ENCODE results near the gene MOB2. TPM values are rescaled to one million over a fixed set of nuclear protein-coding genes. Genes with fewer than 3 reads are reported as not detected.

Gene MOB2
- total RNA-seq: 10 to 100 TPM; 11.4 to 31.3 TPM

GRCh38 chr11:1486054-1486825, at the start of gene MOB2:
Gene MOB2, minus strand, starts transcription at chr11:1486779. Its CDS starts 223 bp downstream, at chr11:1486556.
- H3K4me3 ChIP-seq: no peak within 1 kb of the TSS
- intact Hi-C loops (cut with DNase I): no loop called here
- H3K27me3 ChIP-seq: no peaks in the 10 kb centered on the region
- peaks cover 39% of the 10 kb centered on the region for H3K4me1 ChIP-seq
- no peaks in the 10 kb centered on the region for H3K36me3 ChIP-seq (replicated peaks in 1 of 2; ENCODE audit: insufficient read depth in 1 of 2, low read depth in 2 of 2)
- H3K9me3 ChIP-seq: no peaks in the 10 kb centered on the region
- peak within 1 kb of the TSS in 3 of 4 donors; percentile 46 to 72 (median 67) for H3K27ac ChIP-seq
- no peak for TF ChIP-seq POLR2A (IDR thresholded peaks at IDR 0.05)
- TF ChIP-seq, protein P1, sequence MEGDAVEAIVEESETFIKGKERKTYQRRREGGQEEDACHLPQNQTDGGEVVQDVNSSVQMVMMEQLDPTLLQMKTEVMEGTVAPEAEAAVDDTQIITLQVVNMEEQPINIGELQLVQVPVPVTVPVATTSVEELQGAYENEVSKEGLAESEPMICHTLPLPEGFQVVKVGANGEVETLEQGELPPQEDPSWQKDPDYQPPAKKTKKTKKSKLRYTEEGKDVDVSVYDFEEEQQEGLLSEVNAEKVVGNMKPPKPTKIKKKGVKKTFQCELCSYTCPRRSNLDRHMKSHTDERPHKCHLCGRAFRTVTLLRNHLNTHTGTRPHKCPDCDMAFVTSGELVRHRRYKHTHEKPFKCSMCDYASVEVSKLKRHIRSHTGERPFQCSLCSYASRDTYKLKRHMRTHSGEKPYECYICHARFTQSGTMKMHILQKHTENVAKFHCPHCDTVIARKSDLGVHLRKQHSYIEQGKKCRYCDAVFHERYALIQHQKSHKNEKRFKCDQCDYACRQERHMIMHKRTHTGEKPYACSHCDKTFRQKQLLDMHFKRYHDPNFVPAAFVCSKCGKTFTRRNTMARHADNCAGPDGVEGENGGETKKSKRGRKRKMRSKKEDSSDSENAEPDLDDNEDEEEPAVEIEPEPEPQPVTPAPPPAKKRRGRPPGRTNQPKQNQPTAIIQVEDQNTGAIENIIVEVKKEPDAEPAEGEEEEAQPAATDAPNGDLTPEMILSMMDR (IDR thresholded peaks at IDR 0.05): no peak
- WGBS, 2 donors: 54 to 75% methylated on average over 7 to 30 of the region's 31 CpGs
- peak; percentile 50 to 66 (median 62) for DNase-seq
- peak; percentile 72 for ATAC-seq

DNA sequence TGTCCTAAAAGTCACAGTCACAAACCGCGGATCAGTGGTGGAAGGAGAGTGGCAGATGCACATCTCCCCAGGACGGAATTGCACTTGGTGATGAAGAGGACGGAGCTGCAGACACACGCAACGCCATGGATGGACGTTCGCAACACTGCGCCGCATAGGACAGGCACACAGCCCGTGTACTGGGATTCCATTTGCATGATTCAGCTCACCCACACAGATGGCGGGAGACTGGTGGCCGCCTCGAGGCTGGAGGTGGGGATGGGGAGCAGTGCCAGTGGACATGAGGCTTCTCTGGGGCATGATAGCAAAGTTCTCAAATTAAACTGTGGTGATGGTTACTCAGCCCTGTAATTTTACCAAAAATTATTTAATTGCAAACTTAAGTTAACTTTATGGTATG, 48.1 kb upstream of the MOB2 start:
- Histone ChIP-seq H3K4me1 (peaks cover 16% of the 10 kb centered on the region), H3K9me3 (no peaks in the 10 kb centered on the region), H3K4me3 (no peak overlapping the region), H3K27me3 (no peaks in the 10 kb centered on the region), H3K27ac (no peak overlapping the region), H3K36me3 (replicated peaks in 1 of 2; ENCODE audit: insufficient read depth in 1 of 2, low read depth in 2 of 2) (no peaks in the 10 kb centered on the region)
- WGBS, 2 donors: 85 to 90% methylated on average over 5 to 14 of the region's 14 CpGs
- DNase-seq: no peak
- ATAC-seq: no peak
- TF ChIP-seq, protein P1 (IDR thresholded peaks at IDR 0.05): no peak
- no peak for TF ChIP-seq POLR2A (IDR thresholded peaks at IDR 0.05)
- intact Hi-C loops (cut with DNase I): no loop called here

DNA sequence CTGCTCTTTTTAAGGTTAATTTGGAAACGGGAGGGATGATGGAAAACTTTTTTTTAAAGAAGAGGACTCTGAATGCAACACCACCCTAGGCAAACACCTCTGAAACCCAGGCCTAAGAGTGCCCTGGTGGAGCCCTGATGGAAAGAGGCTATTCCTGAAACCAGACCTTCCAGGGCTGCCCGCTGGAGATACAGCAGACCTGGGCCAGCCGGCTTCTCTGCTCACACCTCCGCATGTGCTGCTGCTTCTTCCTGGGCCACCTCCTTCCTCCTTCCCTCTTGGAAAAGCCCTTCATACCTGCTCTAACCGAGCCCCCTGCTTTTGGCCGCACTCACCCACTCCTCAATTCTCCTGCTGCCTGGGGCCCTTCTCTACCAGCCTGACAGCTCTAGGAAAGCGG, 47.6 kb upstream of the MOB2 start:
- H3K4me3 ChIP-seq: no peak overlapping the region
- TF ChIP-seq POLR2A (IDR thresholded peaks at IDR 0.05): no peak
- TF ChIP-seq, protein P1 (IDR thresholded peaks at IDR 0.05): no peak
- intact Hi-C loops (cut with DNase I): no loop called here
- no peaks in the 10 kb centered on the region for H3K27me3 ChIP-seq
- ATAC-seq (no peak), DNase-seq (no peak)
- H3K36me3 ChIP-seq (replicated peaks in 1 of 2; ENCODE audit: insufficient read depth in 1 of 2, low read depth in 2 of 2): no peaks in the 10 kb centered on the region
- no peaks in the 10 kb centered on the region for H3K9me3 ChIP-seq
- no peak overlapping the region for H3K27ac ChIP-seq
- H3K4me1 ChIP-seq: peaks cover 16% of the 10 kb centered on the region
- WGBS, 2 donors: 85 to 87% methylated on average over 7 of the region's 7 CpGs

DNA sequence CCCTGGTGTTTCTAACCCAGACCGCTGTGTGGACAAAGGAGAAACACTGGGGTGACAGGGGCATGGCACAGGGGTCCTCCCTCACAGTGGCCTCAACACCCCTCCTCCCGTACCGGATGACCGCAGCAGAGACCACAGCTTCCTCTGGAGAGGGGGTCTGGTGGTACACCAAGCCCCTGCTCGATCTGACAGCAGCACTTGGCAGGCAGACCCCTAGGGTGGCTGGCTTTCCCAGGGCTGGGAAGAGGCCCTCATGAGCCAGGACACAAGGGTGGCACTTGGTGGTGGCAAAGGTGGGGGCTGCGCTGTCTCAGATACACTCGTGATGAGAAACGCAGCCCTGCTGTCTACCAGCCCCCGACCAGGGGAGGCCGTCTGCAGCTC, 46.8 kb upstream of the MOB2 start:
- TF ChIP-seq, protein P1 (IDR thresholded peaks at IDR 0.05): no peak
- no peak for TF ChIP-seq POLR2A (IDR thresholded peaks at IDR 0.05)
- WGBS, 2 donors: 83 to 94% methylated on average over 8 to 10 of the region's 10 CpGs
- ATAC-seq (no peak), DNase-seq (no peak)
- H3K4me1 ChIP-seq: peaks cover 16% of the 10 kb centered on the region
- H3K4me3 ChIP-seq: no peak overlapping the region
- no peaks in the 10 kb centered on the region for H3K27me3 ChIP-seq
- no peaks in the 10 kb centered on the region for H3K9me3 ChIP-seq
- H3K36me3 ChIP-seq (replicated peaks in 1 of 2; ENCODE audit: insufficient read depth in 1 of 2, low read depth in 2 of 2): no peaks in the 10 kb centered on the region
- no peak overlapping the region for H3K27ac ChIP-seq
- intact Hi-C loops (cut with DNase I): no loop called here

All from body of pancreas (tissue), 4 donors.